GM21526 (cell line): ENCODE measurements around the gene SLC25A39.

Experiments
- ATAC-seq: cut with Tn5 transposase; IDR thresholded peaks from one replicate; pipeline ENCODE4 v1.9.1; 2021; ENCODE audit warnings: moderate library complexity; ENCODE audit not compliant: unreplicated experiment, low FRiP score

The SLC25A39 gene

DNA sequence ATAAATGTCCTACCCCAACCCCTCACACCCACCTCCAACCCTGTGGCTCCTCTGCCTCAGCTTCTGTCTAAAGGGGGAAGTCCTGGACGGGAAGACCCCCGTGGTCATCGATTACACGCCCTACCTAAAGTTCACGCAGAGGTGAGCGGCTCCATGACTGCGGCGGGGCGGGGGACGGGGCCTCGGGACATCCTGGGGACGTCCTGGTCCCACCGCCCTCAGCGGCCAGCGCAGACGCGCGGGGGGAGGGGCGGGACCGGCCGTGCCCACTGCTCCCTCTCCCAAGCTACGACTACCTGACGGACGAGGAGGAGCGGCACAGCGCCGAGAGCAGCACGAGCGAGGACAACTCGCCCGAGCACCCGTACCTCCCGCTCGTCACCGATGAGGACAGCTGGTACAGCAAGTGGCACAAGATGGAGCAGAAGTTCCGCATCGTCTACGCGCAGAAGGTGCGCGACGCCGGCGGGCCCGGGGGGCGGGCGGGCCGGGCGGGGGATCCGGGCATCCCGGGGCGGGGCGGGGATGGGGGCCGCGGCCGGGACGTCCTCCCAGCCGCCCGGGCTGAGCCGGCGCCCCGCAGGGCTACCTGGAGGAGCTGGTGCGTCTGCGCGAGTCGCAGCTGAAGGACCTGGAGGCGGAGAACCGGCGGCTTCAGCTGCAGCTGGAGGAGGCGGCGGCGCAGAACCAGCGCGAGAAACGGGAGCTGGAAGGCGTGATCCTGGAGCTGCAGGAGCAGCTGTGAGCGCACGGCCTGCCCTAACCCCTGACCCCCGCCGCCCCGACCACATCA lies 9.6 kb downstream of the SLC25A39 start:
- no peak for ATAC-seq

DNA sequence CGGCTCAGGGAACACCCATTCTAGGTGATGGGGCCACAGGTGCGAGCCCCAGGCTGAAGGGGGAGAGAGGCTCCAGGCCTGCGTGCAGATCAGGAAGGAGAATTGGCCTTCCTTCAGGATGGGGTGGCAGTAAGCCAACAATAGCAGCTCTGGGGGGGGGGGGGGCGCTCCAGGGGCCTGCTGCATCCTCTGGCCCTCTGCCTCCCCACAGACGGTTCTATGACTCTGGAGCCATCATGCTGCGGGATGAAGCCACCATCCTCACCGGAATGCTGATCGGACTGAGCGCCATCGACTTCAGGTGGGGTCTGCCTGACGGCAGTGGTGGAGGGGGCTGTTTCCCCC lies 10.1 kb downstream of the SLC25A39 start:
- ATAC-seq = no peak

DNA sequence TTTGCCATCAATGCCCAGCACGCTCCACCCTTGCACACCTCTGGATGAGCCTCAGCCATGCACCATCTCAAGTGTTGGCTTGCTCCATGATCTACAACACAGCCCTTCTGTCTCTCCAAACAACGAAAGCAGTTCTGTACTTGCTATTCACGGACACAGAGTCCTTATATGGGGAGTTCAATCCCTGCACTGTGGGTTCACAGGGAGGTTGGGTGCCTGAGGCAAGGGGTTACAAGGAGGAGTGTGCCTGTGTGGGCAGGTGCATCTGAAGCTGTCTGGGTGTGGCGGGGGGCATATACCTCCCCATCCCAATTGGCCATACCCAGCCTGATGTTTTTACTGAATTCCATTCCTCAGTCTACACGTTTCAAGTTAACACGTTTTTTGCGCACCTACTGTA lies 10.6 kb downstream of the SLC25A39 start:
- no peak for ATAC-seq

DNA sequence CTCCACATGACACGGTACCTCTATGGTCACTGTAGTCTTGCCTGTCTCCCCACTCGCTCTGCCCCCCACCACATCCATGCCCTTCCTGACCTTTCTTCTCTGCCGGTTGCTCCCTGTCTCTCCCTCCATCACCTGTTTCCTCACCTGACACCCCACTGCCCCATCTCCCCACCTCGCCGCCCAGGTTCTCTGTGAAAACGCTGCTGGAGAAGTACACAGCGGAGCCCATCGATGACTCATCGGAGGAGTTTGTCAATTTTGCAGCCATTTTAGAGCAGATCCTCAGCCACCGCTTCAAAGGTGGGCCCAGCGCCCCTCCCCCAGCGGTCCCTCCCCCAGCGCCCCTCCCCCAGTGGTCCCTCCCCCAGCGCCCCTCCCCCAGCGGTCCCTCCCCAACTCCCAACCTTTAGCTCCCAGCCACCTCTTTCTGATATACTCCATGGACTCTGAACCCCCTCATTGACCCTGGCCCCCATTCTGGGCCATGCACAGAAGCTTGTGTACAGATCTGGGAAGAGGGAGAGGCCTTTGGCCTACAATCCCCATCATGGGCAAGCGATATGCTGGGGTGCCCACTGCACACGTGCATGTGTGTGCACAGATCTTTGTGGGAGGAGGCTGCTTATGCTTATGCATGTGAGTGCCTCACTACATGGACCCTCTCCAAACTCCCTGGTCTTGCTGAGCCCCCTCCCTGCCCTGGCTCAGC lies 12.1 kb downstream of the SLC25A39 start:
- no peak for ATAC-seq

GRCh38 chr17:44311562-44312181 lies 13.0 kb downstream of the SLC25A39 start:
- ATAC-seq = no peak

GRCh38 chr17:44310609-44311376 lies 13.8 kb downstream of the SLC25A39 start:
- no peak for ATAC-seq

DNA sequence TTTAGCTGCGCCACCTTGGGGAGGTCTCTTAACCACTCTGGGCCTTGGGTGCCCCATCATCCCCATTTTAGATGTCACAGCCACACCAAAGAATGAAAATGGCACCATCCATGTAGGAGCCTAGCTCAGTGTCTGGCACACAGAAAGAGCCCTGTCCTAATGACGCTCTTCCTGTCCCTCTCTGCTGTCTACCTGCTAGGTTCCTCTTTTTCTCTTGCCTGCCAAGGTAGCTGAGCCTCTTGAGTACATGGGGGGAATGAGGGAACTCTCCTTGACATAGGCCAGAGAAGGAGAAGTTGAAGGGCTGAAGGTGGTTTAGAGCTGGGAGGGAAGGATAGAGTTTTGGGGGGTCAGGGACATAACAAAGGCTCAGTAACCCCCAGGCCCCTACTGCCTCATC lies 14.4 kb downstream of the SLC25A39 start:
- ATAC-seq = no peak

GRCh38 chr17:44309472-44309871 lies 15.2 kb downstream of the SLC25A39 start:
- ATAC-seq = no peak

GRCh38 chr17:44308865-44309264 lies 15.8 kb downstream of the SLC25A39 start:
- ATAC-seq = no peak

DNA sequence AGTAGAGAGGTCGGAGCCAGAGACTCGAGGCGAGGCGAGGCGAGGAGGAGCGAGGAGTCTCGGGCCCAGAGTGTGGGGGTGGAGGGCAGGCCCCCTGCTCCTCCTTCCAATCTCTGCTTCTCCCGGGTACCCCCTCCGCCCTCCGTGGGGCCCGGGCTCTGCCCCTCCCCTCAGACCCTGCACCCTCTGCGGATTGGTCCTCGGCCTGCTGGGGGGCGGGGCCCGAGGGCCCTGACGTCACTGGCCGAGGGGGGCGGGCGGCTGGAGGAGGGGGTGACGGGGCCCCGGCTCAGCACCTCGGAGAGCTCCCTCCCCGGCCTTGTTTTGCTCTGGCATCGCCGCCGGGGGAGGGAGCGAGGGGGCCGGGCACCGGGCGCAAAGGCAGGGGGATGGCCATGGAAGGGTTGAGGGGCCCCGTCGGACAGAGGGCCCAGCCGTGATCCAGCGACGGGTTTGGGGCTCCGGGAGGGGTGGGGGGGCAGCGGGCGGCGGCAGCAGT lies 16.3 kb downstream of the SLC25A39 start, which contains the start of gene RUNDC3A:
Gene RUNDC3A, plus strand, starts transcription at position 282 of the 499 bp plus-strand sequence. CDS start 232 bp downstream, outside the sequence.
- ATAC-seq = no peak

DNA sequence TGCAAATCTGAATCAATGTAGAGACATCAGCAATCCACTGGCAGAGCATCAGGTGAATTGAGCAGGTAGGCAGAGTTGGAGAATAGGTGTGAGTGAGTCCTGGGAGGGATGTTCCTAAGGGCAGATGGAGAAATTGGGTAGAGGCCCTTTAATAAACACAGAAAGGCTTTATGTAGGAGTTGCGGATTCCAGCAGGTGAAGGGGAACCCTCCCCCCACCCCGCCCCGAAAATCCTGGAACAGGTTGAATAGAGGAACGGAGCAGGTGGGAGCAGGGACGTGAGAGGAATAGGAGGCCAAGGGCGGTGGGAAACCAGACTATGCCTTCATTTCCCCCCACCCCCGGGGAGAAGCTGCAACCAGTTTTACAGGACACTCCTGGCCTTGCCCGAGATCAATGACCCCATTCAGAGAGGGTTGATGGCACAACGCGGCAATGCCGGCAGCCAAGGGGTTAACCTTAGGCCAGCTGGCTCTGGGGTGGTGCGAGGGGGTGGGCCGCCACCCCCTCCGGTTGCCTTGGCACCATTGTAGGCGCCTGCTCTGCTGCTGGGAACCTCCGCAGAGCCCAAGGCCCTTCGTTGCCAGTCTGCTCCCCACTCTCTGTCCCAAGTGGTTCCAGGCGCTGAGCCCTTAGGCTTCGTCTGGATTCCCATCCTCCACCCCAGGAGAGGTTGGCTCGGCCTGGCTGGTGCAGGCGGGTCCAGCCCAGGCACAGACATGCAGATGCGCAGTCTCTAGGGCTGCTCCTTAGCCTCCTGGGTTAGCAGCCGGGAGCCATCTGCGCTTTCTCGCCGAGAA lies 17.0 kb downstream of the SLC25A39 start:
- no peak for ATAC-seq

- no peak for ATAC-seq
Measured at GRCh38 chr17:44304651-44305050, 20.0 kb downstream of the SLC25A39 start.

DNA sequence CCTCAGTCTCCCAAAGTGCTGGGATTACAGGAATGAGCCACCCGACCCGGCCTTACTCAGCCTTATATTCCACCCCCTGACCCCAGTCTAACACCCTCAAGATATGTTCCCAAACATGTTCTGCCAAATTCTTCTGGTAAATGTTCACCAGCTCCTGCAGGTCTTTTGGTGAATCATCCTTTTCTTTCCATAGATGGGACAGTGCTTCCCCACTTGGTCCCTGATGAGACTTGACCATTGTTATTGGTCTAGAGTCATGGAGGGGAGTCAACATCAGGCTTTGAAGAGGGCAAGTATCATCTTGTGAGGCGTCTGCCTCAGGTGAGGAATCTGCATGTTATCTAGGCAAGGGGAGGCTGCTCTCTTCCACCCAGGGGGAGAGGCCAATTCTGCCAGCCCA lies 26.6 kb downstream of the SLC25A39 start:
- ATAC-seq = no peak

GRCh38 chr17:44293509-44294226 lies 31.0 kb downstream of the SLC25A39 start:
- ATAC-seq = no peak

GRCh38 chr17:44287651-44288050 lies 37.0 kb downstream of the SLC25A39 start:
- no peak for ATAC-seq

- ATAC-seq = no peak
Measured at GRCh38 chr17:44284024-44284400, 40.6 kb downstream of the SLC25A39 start.

DNA sequence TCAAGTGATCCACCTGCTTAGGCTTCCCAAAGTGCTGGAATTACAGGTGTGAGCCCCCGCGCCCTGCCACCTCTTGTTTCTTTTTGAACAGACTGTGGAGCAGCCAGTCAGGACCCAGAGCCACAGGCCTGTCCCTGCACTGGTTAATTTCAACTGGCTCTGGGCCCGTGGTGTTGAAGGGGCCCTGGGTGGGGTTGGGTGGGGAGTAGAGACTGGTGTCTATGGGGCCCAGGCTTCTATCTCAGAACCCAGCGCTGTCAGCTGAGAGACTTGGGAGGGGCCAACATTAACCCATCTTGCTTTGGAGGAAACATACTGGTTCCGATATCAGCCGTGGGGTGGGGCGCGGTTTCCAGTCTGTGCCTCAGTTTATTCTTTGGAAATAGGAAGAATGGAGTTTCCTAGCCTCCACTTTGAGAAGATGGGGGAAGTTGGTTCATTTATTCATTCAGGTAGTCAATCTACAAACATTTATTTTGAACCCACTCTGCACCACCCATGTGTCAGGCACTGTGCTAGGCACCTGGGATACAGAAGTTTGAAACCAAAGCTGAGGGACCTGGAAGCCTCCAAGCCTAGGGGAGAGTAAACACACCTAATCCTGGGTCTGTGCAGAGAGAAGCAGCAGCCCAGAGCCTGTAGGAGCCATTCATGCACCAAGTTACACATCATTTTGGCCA lies 41.1 kb downstream of the SLC25A39 start:
- ATAC-seq = no peak

GRCh38 chr17:44282264-44282663 lies 42.4 kb downstream of the SLC25A39 start:
- no peak for ATAC-seq

GRCh38 chr17:44281570-44281969 lies 43.1 kb downstream of the SLC25A39 start:
- ATAC-seq = no peak
